Measurements from ENCODE around the gene FHL1.
"Not testable (repeated sequence)": the region's sequence is repeated elsewhere in the genome, so short reads cannot be mapped to it uniquely, and the experiment has no call there.

The FHL1 gene

DNA sequence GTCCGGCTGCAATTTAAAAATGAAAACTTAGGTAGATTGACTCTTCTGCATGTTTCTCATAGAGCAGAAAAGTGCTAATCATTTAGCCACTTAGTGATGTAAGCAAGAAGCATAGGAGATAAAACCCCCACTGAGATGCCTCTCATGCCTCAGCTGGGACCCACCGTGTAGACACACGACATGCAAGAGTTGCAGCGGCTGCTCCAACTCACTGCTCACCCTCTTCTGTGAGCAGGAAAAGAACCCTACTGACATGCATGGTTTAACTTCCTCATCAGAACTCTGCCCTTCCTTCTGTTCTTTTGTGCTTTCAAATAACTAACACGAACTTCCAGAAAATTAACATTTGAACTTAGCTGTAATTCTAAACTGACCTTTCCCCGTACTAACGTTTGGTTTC, 62.9 kb downstream of the FHL1 start:
- DNase-seq (ENCODE audit: low spot score), result no peak

GRCh38 chrX:136210806-136211205, 63.5 kb downstream of the FHL1 start:
- DNase-seq (ENCODE audit: low spot score), result no peak

DNA sequence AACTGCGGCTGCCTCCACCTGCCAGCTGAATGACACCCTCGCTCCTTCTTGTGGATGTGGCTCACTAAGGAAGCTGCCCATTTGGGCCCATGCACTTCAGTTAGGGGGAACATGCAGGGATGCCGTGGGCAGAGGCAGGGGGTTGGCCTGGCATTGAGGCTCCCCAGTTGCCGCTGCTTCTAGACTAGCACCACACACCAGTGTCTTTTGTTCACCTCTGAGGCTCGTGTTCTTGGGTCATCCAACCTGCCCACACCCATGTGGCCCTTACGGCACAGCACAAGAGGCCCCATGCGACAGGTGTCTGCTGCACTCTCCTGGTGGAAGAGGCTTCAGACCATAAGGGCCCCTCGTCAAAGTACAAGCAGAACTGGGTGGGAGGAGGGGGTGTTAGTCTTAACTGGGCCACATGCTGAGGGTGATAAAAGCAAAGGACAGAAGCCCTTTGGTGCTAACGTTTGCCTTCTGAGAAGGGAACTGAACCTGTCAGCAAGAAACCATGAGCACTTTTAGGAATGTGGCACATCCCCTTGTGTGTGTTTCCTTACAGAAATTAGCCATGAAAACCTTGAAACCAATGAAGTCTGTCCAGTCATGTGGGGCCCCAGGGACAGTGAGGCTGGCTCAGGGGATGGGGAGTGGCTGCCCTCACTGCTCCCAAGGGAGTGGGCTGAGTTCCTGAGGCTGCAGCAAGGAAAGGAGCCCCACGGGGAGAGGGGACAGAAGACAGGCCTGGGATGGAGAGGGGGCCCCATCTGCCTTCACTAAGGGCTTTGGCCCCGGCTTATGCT, 64.6 kb downstream of the FHL1 start:
- DNase-seq (ENCODE audit: low spot score), result no peak

DNA sequence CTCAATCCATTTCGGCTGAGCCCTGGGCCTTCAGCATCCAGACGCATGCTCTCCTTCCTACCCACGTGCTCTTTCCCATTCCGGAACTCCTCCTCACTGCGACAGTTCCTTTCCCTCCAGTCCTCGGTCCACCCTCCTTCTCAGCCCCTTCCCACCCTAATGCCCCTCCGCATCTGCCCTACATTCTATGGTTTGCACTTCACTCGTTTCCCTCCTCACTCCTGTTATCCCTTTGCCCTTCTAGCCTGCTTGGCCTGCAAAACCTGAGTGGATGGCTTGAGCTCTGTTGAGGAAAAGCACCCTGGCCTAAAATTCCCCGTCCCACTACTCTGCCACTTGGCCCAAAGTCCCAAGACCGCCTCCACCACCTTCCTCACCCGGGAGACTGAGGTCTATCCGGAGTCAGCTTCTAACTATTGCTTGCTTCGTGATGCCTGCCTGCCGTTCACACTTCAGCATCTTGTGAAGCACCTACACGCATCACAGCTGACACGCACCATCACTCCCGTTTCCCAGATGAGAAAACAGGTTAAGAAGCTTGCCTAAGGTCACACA, 65.3 kb downstream of the FHL1 start:
- no peak for DNase-seq (ENCODE audit: low spot score)

DNA sequence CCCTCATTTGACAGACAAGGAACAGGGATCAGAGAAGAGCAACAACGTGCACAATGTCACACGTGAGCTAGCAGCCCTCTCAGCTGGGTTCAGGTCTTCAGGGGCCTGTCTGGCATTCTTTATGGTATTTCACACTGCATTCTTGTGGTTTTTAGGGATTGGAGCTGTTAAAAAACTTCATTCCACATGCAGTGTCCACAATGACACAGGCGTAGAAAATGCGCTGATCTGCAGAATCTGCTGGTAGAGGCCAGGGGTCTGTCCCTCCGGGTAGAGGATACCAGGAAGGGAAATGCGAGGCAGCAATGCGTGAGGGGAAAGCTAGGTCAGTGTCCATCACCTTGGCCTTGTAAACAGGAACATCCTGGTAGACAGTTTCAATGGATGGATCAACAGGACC, 67.2 kb downstream of the FHL1 start:
- DNase-seq (ENCODE audit: low spot score), result no peak

- DNase-seq (ENCODE audit: low spot score), result no peak
Observed at GRCh38 chrX:136215559-136215958, 68.2 kb downstream of the FHL1 start.

DNA sequence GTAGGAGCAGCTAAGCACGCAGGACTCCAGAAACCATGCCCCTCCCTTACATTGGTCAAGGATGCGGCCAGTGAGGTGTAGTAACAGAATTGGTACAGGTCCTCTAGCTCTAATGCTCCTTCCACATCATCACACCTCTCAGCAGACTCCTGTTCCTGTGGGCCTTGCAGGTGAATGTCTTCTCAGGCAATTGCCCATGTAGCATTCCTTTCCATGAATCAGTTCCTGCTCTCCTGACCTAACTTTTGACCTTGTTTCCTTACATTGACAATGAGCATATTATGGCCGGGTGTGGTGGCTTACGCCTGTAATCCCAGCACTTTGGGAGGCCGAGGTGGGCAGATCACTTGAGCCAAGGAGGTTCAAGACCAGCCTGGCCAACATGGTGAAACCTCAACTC, 72.6 kb downstream of the FHL1 start:
- DNase-seq (ENCODE audit: low spot score), result no peak

DNA sequence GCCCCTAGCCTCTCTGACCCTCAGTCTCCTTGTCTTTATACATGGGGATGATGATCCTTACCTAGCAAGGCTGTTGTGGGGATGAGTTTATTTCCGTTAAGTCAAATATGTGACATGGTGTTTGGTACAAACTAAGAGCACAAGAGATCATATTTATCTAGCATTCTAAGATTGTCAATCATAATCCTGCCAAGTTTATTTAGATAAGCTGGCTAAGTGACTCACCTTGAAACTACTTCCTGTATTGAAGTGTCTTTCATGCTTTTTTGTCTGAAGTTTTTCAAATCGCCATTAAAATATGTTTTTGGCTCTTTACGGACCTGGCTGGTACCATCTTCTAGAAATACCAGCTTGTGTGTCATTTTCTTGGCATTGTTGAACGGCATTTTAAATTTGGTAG, 73.2 kb downstream of the FHL1 start:
- DNase-seq (ENCODE audit: low spot score), result no peak

GRCh38 chrX:136220951-136221350, 73.6 kb downstream of the FHL1 start:
- no peak for DNase-seq (ENCODE audit: low spot score)

GRCh38 chrX:136221851-136222513, 74.6 kb downstream of the FHL1 start:
- no peak for DNase-seq (ENCODE audit: low spot score)

- DNase-seq (ENCODE audit: low spot score), result no peak
Observed at GRCh38 chrX:136227074-136227473, 79.7 kb downstream of the FHL1 start.

- peak; percentile 45 for DNase-seq (ENCODE audit: low spot score)
Observed at GRCh38 chrX:136227948-136228838, 80.9 kb downstream of the FHL1 start.

GRCh38 chrX:136228839-136229207, 81.5 kb downstream of the FHL1 start:
- DNase-seq (ENCODE audit: low spot score), result no peak

DNA sequence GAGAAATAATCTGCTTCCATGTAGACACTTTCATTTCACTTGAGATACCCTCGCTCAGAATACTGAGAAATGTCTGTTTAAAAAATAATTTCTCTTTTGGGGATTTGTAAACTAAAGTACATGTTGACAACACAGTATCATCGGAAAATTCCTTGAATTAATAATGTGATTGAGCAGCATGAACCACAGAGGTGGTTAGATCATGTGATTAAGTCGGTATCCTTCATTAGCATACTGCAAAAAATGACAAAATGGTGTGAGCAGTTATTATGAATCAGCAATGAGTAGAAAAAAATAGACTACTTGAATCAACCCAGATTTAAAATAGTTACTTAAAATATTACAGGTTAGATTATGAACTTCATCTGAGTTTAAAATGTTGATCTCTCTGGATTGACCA, 89.7 kb downstream of the FHL1 start:
- no peak for DNase-seq (ENCODE audit: low spot score)

DNA sequence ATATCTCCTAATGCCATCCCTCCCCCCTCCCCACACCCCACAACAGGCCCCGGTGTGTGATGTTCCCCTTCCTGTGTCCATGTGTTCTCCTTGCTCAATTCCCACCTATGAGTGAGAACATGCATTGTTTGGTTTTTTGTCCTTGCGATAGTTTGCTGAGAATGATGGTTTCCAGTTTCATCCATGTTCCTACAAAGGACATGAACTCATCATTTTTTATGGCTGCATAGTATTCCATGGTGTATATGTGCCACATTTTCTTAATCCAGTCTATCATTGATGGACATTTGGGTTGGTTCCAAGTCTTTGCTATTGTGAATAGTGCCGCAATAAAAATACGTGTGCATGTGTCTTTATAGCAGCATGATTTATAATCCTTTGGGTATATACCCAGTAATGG, 90.5 kb downstream of the FHL1 start:
- not testable (repeated sequence) for DNase-seq (ENCODE audit: low spot score)

DNA sequence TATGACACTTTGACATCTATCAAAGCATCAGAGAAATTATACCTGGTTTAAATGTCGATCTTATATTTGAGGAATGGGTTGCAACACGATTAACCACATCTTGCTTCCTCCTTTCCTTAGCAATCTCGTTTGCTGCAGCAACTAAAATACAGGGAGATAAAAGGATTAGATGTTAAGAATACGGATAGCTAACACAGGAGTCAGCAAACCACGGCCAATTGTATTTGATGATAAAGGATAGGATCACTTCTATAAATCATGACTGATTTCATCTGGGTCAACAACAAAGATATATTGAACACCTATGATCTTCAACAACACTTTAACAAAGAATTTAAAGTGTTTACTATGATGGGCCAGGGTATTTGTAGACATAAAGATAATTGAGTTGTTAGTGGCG, 98.9 kb downstream of the FHL1 start:
- no peak for DNase-seq (ENCODE audit: low spot score)

DNA sequence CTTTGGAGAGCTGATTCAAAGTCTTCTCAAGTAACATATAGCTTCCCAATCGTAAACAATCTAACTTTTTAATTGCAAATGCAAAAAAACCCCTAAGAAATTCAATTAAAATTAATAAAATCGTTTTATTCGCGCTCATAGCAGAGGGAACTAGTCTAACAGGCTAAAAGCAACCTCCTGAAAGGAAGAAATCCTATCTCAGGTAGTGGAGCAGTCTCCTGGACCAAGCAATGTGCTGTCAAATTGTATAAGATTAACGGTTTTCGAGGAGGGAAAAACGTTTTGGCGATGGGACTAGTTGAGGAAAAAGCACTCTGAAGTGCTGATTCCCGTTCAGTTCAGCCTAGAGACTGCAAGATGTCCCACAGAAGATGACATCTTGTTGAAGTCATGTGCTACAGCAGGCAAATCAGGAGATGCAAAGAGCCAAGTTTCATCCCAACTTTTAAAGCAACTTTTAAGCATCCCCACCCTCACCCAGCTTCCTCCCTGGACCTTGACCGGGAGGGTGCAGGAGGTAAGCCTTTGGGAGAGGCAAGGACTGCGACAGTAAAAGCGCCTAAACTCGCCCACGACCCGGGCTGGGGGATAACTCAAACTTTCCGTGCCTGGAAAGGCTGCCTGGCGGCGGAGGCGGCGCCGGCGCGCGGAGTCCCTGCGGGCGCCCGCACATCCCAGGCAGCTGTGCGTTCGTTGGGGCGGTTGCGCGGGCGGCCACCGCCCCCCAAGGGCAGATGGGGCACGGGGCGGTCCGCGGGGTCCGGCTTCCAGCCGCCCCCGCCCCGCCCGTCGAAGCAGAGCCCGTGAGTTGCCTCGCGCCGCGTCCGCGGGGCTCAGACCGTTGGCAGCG, 103.1 kb downstream of the FHL1 start:
- no peak for DNase-seq (ENCODE audit: low spot score)

DNA sequence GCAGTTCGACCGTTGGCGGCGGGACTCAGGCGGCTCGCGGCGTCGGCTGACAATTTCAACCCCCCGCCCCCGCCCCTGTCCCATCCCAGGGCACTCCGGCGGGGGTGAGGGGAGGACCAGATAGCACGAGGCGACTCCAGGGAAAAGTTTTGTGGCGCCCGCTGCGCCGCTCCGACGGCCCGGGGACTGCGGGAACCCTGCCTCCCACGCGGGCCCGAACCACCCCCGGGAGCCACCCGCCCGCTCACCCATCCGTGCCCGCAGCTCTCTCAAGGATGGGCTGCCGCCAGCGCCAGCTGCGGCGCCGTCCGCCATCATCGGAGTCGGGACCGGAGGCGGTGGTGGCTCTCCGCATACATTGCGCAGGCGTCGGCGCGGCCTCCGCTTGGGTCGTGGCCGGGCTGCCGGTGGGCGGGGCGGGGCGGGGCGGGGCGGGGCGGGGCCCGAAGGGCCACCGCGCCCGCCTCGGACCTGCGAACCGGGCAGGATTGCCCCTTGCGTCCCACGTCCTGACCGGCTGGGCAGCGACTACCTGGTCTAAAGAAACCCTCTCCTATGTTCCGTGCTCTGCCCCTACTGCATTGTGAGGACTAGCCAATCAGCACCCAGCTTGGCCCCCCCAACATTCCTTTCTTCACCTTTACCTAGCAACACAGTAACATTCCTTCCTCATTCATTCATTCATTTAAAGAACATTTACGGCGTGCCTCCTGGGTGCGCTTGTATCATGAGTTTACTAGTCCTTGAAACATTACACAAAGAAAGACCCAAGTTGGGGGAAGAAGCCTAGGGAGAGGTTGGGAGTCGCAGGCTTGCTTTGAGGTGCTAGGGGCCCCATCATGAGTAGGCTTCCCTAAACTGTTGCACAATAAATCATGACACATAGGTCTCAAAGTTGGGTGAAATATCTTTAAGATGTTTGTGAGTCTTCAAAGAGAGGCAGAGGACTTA, 104.0 kb downstream of the FHL1 start, which contains the start of gene MAP7D3:
MAP7D3 (minus strand) TSS at position 360 of the 951 bp plus-strand sequence; CDS start at position 318, 42 bp downstream.
- peak; percentile 60 for DNase-seq (ENCODE audit: low spot score)

DNA sequence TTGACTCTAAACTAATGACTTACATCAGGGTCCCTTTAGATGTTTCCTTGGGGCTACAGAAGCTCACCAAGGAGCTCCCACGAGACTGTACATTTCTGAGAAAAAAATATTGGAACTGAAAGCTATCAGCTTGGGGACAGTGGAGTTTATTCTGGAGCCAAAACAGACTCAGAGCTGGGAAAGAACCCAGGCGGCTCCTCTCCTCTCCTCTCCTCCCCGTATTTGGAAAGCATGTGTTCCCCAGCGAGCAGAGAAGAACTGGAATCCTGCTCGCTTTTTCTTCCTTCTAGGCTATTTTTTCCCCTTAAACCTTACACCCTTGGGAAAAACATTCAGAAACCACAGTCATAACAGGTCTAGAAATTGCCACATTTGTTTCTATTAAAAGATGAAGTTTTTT, 108.2 kb downstream of the FHL1 start:
- no peak for DNase-seq (ENCODE audit: low spot score)

GRCh38 chrX:136256026-136256425, 108.7 kb downstream of the FHL1 start:
- no peak for DNase-seq (ENCODE audit: low spot score)
